GM21723 (cell line): ENCODE results near the gene NELFCD.

Experiments used
- ATAC-seq: cut with Tn5 transposase; IDR thresholded peaks from one replicate; pipeline ENCODE4 v1.9.1; 2021; ENCODE audit warnings: mild to moderate bottlenecking, moderate library complexity; ENCODE audit not compliant: unreplicated experiment

The NELFCD gene

GRCh38 chr20:59042796-59043631, 62.0 kb downstream of the NELFCD start:
- peak; percentile 92 for ATAC-seq

GRCh38 chr20:59043698-59044097, 62.6 kb downstream of the NELFCD start:
- ATAC-seq: no peak

- no peak for ATAC-seq
Observed at GRCh38 chr20:59044295-59044694, 63.2 kb downstream of the NELFCD start.
